WTC11 (cell line): ENCODE data around the gene GGNBP2. TPM values are rescaled to one million over a fixed set of nuclear protein-coding genes. Genes with fewer than 3 reads are reported as not detected.

Source experiments
- ATAC-seq: fragments of 200-7000 bp; cut with Tn5 transposase; 2 replicates; pipeline ENCODE4 v1.10.0; 2021; ENCODE audit warnings: mild to moderate bottlenecking, moderate library complexity
- CTCF ChIA-PET: fragments of 300-600 bp; sonication (Branson Sonifier 250); formaldehyde crosslinking; loops from one replicate; lab custom pipeline; 2021; ENCODE audit warnings: antibody characterized with exemption; lab: Charles Lee
- POLR2A ChIA-PET: fragments of 350-600 bp; sonication (Branson Sonifier 250); formaldehyde crosslinking; loops from one replicate; lab custom pipeline; 2021; ENCODE audit warnings: antibody characterized with exemption; lab: Charles Lee
- DNase-seq: peaks from one replicate; pipeline ENCODE4 v3.0.0; 2021; ENCODE audit warnings: low spot score
- H3K27ac Mint-ChIP-seq: 2 replicates; pipeline ENCODE4 v1.8.0; 2021; ENCODE audit warnings: mixed read lengths
- H3K27me3 Mint-ChIP-seq: 2 replicates; pipeline ENCODE4 v1.8.0; 2021; ENCODE audit warnings: low read depth, mild to moderate bottlenecking, moderate library complexity, mixed read lengths
- H3K36me3 Mint-ChIP-seq: 2 replicates; pipeline ENCODE4 v1.8.0; 2021; ENCODE audit warnings: mixed read lengths
- H3K4me1 Mint-ChIP-seq: 2 replicates; pipeline ENCODE4 v1.8.0; 2022; ENCODE audit warnings: mixed read lengths
- H3K4me3 Mint-ChIP-seq: 2 replicates; pipeline ENCODE4 v1.8.0; 2021; ENCODE audit warnings: mild to moderate bottlenecking, moderate library complexity, mixed read lengths
- H3K9me3 Mint-ChIP-seq: 2 replicates; pipeline ENCODE4 v1.8.0; 2021; ENCODE audit warnings: mixed read lengths
- CBFB ChIP-seq: sonication (generic); formaldehyde crosslinking; IDR thresholded peaks from 2 replicates; pipeline ENCODE4 v1.8.1; 2022; ENCODE audit warnings: mild to moderate bottlenecking, low read depth, missing genetic modification reagents
- CREB1 ChIP-seq: sonication (generic); formaldehyde crosslinking; IDR thresholded peaks from 2 replicates; pipeline ENCODE4 v1.8.0; 2023; ENCODE audit warnings: mild to moderate bottlenecking, missing genetic modification reagents
- CREM ChIP-seq: sonication (generic); formaldehyde crosslinking; IDR thresholded peaks from 2 replicates; pipeline ENCODE4 v1.8.1; 2022; ENCODE audit warnings: mild to moderate bottlenecking, missing genetic modification reagents, moderate library complexity
- JAZF1 ChIP-seq: fragments of 250-450 bp; sonication (Bioruptor Pico); IDR thresholded peaks from 2 replicates; pipeline ENCODE4 v1.9.0; 2021; ENCODE audit warnings: moderate library complexity, mild to moderate bottlenecking, inconsistent platforms
- KAT7 ChIP-seq: sonication (generic); formaldehyde crosslinking; IDR thresholded peaks from 2 replicates; pipeline ENCODE4 v1.8.1; 2023; ENCODE audit warnings: missing genetic modification reagents, mild to moderate bottlenecking, borderline replicate concordance
- MLX ChIP-seq: sonication (generic); formaldehyde crosslinking; IDR thresholded peaks from 2 replicates; pipeline ENCODE4 v1.8.1; 2023; ENCODE audit warnings: mild to moderate bottlenecking, missing genetic modification reagents, moderate library complexity
- MXD4 ChIP-seq: fragments of 250-450 bp; sonication (Bioruptor Pico); IDR thresholded peaks from 2 replicates; pipeline ENCODE4 v1.8.0; 2021; ENCODE audit warnings: mild to moderate bottlenecking, moderate library complexity, borderline replicate concordance
- MYBL2 ChIP-seq: sonication (generic); formaldehyde crosslinking; IDR thresholded peaks from 2 replicates; pipeline ENCODE4 v1.8.1; 2023; ENCODE audit warnings: mild to moderate bottlenecking, moderate library complexity, missing genetic modification reagents
- RELA ChIP-seq: sonication (generic); formaldehyde crosslinking; IDR thresholded peaks from 2 replicates; pipeline ENCODE4 v1.8.1; 2022; ENCODE audit warnings: missing genetic modification reagents, mild to moderate bottlenecking, borderline replicate concordance
- SP1 ChIP-seq: sonication (generic); formaldehyde crosslinking; conservative IDR thresholded peaks from 2 replicates; pipeline ENCODE4 v1.8.1; 2022; ENCODE audit warnings: missing genetic modification reagents
- TP53 ChIP-seq: sonication (generic); formaldehyde crosslinking; IDR thresholded peaks from 2 replicates; pipeline ENCODE4 v1.8.1; 2023; ENCODE audit warnings: mild to moderate bottlenecking, missing genetic modification reagents
- ZBTB43 ChIP-seq: sonication (generic); formaldehyde crosslinking; IDR thresholded peaks from 2 replicates; pipeline ENCODE4 v1.8.1; 2023; ENCODE audit warnings: mild to moderate bottlenecking, missing genetic modification reagents
- ZNF138 ChIP-seq: sonication (generic); formaldehyde crosslinking; conservative IDR thresholded peaks from 2 replicates; pipeline ENCODE4 v1.8.1; 2022; ENCODE audit warnings: mild to moderate bottlenecking, moderate library complexity, missing genetic modification reagents
- ZNF232 ChIP-seq: sonication (generic); formaldehyde crosslinking; IDR thresholded peaks from 2 replicates; pipeline ENCODE4 v1.8.0; 2022; ENCODE audit warnings: mild to moderate bottlenecking, missing genetic modification reagents
- ZNF281 ChIP-seq: sonication (generic); formaldehyde crosslinking; IDR thresholded peaks from 2 replicates; pipeline ENCODE4 v1.8.0; 2023; ENCODE audit warnings: mild to moderate bottlenecking, missing genetic modification reagents
- ZNF396 ChIP-seq: fragments of 250-450 bp; sonication (Bioruptor Pico); IDR thresholded peaks from 2 replicates; pipeline ENCODE4 v1.8.0; 2021; ENCODE audit warnings: mild to moderate bottlenecking, moderate library complexity, borderline replicate concordance
- ZNF532 ChIP-seq: fragments of 250-450 bp; sonication (Bioruptor Pico); IDR thresholded peaks from 2 replicates; pipeline ENCODE4 v1.9.0; 2021; ENCODE audit warnings: mild to moderate bottlenecking, borderline replicate concordance
- total RNA-seq: library from RNA; stranded (reverse); gene quantifications from 3 replicates; pipeline ENCODE4 v1.2.3, GENCODE V29; 2021
- TF ChIP-seq, protein P1 (sequence below): sonication (generic); formaldehyde crosslinking; IDR thresholded peaks from 2 replicates; pipeline ENCODE4 v1.8.0; 2023; ENCODE audit warnings: missing genetic modification reagents, mild to moderate bottlenecking, borderline replicate concordance

The GGNBP2 gene
- total RNA-seq, 1 experiment from 2014 or later, result 49.6 TPM

- peak overlapping the region; percentile 84 for H3K4me3 Mint-ChIP-seq
- CTCF ChIA-PET, result interaction anchor here (1.0 to 3.0 kb wide), 6 partner anchors 9 to 357 kb away, joined by 3 to 58 read pairs (median 3); partner anchors contain the start of genes MRM1, MYO19 and PIGW
- H3K36me3 Mint-ChIP-seq, result peaks cover 20% of the 10 kb centered on the region
- TF ChIP-seq SP1 (CRISPR knock-in tag) (peak; percentile 28; the same call in 1 of the 2 replicates), TP53 (CRISPR knock-in tag) (no peak), MYBL2 (CRISPR knock-in tag) (no peak)
- TF ChIP-seq, protein P1, sequence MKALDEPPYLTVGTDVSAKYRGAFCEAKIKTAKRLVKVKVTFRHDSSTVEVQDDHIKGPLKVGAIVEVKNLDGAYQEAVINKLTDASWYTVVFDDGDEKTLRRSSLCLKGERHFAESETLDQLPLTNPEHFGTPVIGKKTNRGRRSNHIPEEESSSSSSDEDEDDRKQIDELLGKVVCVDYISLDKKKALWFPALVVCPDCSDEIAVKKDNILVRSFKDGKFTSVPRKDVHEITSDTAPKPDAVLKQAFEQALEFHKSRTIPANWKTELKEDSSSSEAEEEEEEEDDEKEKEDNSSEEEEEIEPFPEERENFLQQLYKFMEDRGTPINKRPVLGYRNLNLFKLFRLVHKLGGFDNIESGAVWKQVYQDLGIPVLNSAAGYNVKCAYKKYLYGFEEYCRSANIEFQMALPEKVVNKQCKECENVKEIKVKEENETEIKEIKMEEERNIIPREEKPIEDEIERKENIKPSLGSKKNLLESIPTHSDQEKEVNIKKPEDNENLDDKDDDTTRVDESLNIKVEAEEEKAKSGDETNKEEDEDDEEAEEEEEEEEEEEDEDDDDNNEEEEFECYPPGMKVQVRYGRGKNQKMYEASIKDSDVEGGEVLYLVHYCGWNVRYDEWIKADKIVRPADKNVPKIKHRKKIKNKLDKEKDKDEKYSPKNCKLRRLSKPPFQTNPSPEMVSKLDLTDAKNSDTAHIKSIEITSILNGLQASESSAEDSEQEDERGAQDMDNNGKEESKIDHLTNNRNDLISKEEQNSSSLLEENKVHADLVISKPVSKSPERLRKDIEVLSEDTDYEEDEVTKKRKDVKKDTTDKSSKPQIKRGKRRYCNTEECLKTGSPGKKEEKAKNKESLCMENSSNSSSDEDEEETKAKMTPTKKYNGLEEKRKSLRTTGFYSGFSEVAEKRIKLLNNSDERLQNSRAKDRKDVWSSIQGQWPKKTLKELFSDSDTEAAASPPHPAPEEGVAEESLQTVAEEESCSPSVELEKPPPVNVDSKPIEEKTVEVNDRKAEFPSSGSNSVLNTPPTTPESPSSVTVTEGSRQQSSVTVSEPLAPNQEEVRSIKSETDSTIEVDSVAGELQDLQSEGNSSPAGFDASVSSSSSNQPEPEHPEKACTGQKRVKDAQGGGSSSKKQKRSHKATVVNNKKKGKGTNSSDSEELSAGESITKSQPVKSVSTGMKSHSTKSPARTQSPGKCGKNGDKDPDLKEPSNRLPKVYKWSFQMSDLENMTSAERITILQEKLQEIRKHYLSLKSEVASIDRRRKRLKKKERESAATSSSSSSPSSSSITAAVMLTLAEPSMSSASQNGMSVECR (CRISPR knock-in tag), result peak; percentile 25; the same call in 1 of the 2 replicates
- DNase-seq (peak; percentile 49), ATAC-seq (peak; percentile 59)
- H3K9me3 Mint-ChIP-seq, result no peaks in the 10 kb centered on the region
- POLR2A ChIA-PET, result interaction anchor here (1.6 to 2.0 kb wide), 3 partner anchors 10 to 58 kb away, joined by 5 to 22 read pairs (median 6); partner anchors contain the start of genes GGNBP2, MRM1, MYO19 and PIGW
- no peaks in the 10 kb centered on the region for H3K27me3 Mint-ChIP-seq
- peak overlapping the region; percentile 57 for H3K27ac Mint-ChIP-seq
- peaks cover 27% of the 10 kb centered on the region for H3K4me1 Mint-ChIP-seq
These were observed 47.6 kb downstream of the GGNBP2 start for GRCh38 chr17:36592316-36592715.

DNA sequence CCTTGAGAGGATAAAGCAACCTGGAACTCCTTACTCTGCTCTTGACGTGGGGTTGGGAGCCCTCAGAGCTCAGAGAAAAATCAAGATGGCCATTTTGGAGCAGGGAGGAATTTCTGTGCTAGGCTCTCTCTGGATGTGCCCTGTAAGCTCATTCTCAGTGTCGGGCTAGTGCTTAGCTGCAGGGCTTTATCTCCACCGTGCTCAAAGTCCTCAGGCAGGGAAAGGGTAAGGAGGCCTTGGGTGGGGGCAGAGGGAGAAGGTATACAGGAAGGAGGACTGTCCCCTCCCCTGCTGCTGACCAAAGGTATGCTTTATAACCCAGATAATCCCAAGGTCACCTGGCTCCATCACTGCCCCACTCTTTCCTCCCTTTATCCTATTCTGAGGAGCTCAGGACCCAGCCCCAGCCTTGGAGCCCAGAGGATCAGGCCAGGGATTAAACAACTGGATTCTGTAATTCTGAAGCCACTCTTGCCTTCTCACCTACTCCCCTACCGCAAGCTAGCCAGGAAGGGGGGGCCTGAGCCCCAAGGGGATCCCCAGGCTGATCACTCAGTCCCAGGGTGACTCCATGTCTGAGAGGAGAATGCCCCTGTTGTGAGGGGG is 48.1 kb downstream of the GGNBP2 start:
- Mint-ChIP-seq H3K9me3 (no peaks in the 10 kb centered on the region), H3K4me1 (peaks cover 27% of the 10 kb centered on the region), H3K27me3 (no peaks in the 10 kb centered on the region), H3K27ac (peak overlapping the region; percentile 57), H3K4me3 (peak overlapping the region; percentile 84), H3K36me3 (peaks cover 15% of the 10 kb centered on the region)
- ATAC-seq (peak; percentile 5), DNase-seq (no peak)
- ChIA-PET CTCF (interaction anchor here (0.6 to 3.0 kb wide), 7 partner anchors 9 to 467 kb away, joined by 3 to 58 read pairs (median 3); partner anchors contain the start of genes MRM1, MYO19 and PIGW), POLR2A (interaction anchor here (1.6 to 2.0 kb wide), 3 partner anchors 9 to 59 kb away, joined by 5 to 22 read pairs (median 6); partner anchors contain the start of genes GGNBP2, MRM1, MYO19 and PIGW)
- TF ChIP-seq ZNF281 (CRISPR knock-in tag) (no peak), RELA (CRISPR knock-in tag) (no peak), ZNF138 (no peak), CREM (no peak), MXD4 (CRISPR knock-in tag) (no peak), ZNF532 (no peak), JAZF1 (CRISPR knock-in tag) (no peak), CREB1 (no peak), MYBL2 (CRISPR knock-in tag) (no peak), MLX (CRISPR knock-in tag) (no peak), KAT7 (no peak), ZNF232 (no peak), ZNF396 (CRISPR knock-in tag) (no peak), ZBTB43 (CRISPR knock-in tag) (no peak), CBFB (no peak)
